ENCODE data around the gene SPSB4.

DNA sequence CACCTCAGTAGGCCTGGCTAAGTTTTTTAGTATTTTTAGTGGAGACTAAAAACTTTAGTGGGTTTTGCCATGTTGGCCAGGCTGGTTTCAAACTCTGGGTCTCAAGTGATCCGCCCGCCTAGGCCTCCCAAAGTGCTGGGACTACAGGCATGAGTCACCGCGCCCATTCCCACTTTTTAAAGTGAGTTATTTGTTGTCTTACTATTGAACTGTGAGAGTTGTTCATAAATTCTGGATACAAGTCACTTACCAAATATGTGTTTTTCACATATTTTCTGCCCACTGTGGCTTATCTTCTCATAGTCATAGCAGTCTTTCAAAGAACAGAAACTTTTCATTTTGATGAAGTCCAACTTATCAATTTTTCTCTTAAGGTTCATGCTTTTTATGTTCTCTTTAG, 29.9 kb upstream of the SPSB4 start:
- TF ChIP-seq, protein P1, sequence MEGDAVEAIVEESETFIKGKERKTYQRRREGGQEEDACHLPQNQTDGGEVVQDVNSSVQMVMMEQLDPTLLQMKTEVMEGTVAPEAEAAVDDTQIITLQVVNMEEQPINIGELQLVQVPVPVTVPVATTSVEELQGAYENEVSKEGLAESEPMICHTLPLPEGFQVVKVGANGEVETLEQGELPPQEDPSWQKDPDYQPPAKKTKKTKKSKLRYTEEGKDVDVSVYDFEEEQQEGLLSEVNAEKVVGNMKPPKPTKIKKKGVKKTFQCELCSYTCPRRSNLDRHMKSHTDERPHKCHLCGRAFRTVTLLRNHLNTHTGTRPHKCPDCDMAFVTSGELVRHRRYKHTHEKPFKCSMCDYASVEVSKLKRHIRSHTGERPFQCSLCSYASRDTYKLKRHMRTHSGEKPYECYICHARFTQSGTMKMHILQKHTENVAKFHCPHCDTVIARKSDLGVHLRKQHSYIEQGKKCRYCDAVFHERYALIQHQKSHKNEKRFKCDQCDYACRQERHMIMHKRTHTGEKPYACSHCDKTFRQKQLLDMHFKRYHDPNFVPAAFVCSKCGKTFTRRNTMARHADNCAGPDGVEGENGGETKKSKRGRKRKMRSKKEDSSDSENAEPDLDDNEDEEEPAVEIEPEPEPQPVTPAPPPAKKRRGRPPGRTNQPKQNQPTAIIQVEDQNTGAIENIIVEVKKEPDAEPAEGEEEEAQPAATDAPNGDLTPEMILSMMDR (conservative IDR thresholded peaks at IDR 0.05; ENCODE audit: low read length) = no peak
- TF ChIP-seq EZH2phosphoT487 (IDR thresholded peaks at IDR 0.05; ENCODE audit: borderline replicate concordance, low read depth, low read length) = no peak
